K562 (cell line): ENCODE results near the gene ATP7B. TPM values are rescaled to one million over a fixed set of nuclear protein-coding genes. Genes with fewer than 3 reads are reported as not detected.

Source experiments
- FIP1L1 ChIP-seq: fragments of 200-400 bp; formaldehyde crosslinking; IDR thresholded peaks from 2 replicates; pipeline ENCODE4 v1.6.1; 2018; ENCODE audit warnings: mild to moderate bottlenecking, low read depth, low read length; ENCODE audit not compliant: poor library complexity, severe bottlenecking
- JUNB ChIP-seq: fragments of 450-650 bp; formaldehyde crosslinking; conservative IDR thresholded peaks from 2 replicates; pipeline ENCODE4 v1.4.0; 2020; ENCODE audit warnings: mild to moderate bottlenecking
- SAP30 ChIP-seq: fragments of 200-600 bp; sonication (generic); IDR thresholded peaks from 2 replicates; pipeline ENCODE4 v1.6.1; 2012; ENCODE audit warnings: borderline replicate concordance, low read depth, mild to moderate bottlenecking, moderate library complexity, low read length, control low read depth, inconsistent platforms; ENCODE audit not compliant: insufficient read depth, poor library complexity, severe bottlenecking
- USF1 ChIP-seq: sonication (generic); formaldehyde crosslinking; IDR thresholded peaks from 2 replicates; pipeline ENCODE4 v1.9.0; 2022; ENCODE audit warnings: mild to moderate bottlenecking, missing genetic modification reagents
- VEZF1 ChIP-seq: fragments of 200-800 bp; sonication (Bioruptor generic); IDR thresholded peaks from 2 replicates; pipeline ENCODE4 v1.6.1; 2017; ENCODE audit warnings: missing genetic modification characterization, missing compliant biosample characterization
- ZNF232 ChIP-seq: sonication (generic); formaldehyde crosslinking; IDR thresholded peaks from 2 replicates; pipeline ENCODE4 v1.8.0; 2022; ENCODE audit warnings: mild to moderate bottlenecking, missing genetic modification reagents
- polyA plus RNA-seq, 8 experiments: library from polyadenylated mRNA; depleted of rRNA in 4 of 8; stranded (reverse) in 5 of 8; unstranded in 3 of 8; fragments of >200 nt; fragmentation: Nextera tagmentation in 2 of 8; fragmentation: Illumina TruSeq in 1 of 8; extraction: Ambion mirVana in 2 of 8; extraction: Trizol in 1 of 8; gene quantifications; 2 replicates each; pipeline versions ENCODE4 v1.2.1 to v1.2.3, GENCODE V29; 2011 to 2014; ENCODE audit warnings: inconsistent platforms in 1 of 8, missing spikeins in 1 of 8
- total RNA-seq, 7 experiments: library from RNA; depleted of rRNA in 6 of 7; stranded (reverse); fragments of >200 nt in 6 of 7; fragmentation: Illumina TruSeq in 2 of 7; extraction: Trizol in 2 of 7; gene quantifications; 2 replicates each; pipeline versions ENCODE4 v1.2.1 to v1.2.3, GENCODE V29; 2011 to 2021; ENCODE audit warnings: low replicate concordance in 1 of 7

Gene ATP7B
- total and polyA plus RNA-seq, 9 of the 15 experiments (the other 6 are each of a cell fraction or from before 2014, with no cell fraction given) = 1.1 to 20.4 (median 8.5) TPM

- TF ChIP-seq JUNB (CRISPR knock-in tag) (no peak), ZNF232 (CRISPR knock-in tag) (no peak), VEZF1 (CRISPR knock-in tag) (0 out of 2 replicates have a peak, but pooled peaks have one; percentile 18), SAP30 (no peak), USF1 (CRISPR knock-in tag) (no peak), FIP1L1 (no peak)
- TF ChIP-seq, all 486 proteins: peak for 2
These were observed 55.2 kb downstream of the ATP7B start (continued) for GRCh38 chr13:51955816-51956603.
